NT2/D1 (cell line): ENCODE results near the gene XIST.
A peak's percentile ranks its signal among the peaks of the same experiment; 100 is the strongest.
"Not testable (repeated sequence)": the region's sequence is repeated elsewhere in the genome, so short reads cannot be mapped to it uniquely, and the experiment has no call there.

ENCODE experiments used
- DNase-seq: peaks from one replicate; pipeline ENCODE4 v3.0.0-alpha.2; 2011; ENCODE audit warnings: low read depth, low spot score
- H3K27me3 ChIP-seq: 2 replicates; pipeline ENCODE4 v1.6.0; 2011; ENCODE audit warnings: mild to moderate bottlenecking; ENCODE audit not compliant: insufficient read length, insufficient read depth
- H3K36me3 ChIP-seq: 2 replicates; pipeline ENCODE4 v1.6.1; 2011; ENCODE audit warnings: mild to moderate bottlenecking, low read length, mixed read lengths; ENCODE audit not compliant: insufficient read depth, insufficient read length
- H3K4me1 ChIP-seq: 2 replicates; pipeline ENCODE4 v1.5.1; 2011; ENCODE audit not compliant: insufficient read depth, insufficient read length
- H3K4me3 ChIP-seq: 2 replicates; pipeline ENCODE4 v1.5.1; 2011; ENCODE audit warnings: low read depth; ENCODE audit not compliant: insufficient read length
- H3K9ac ChIP-seq: 2 replicates; pipeline ENCODE4 v1.6.0; 2011; ENCODE audit warnings: low read depth; ENCODE audit not compliant: insufficient read length
- H3K9me3 ChIP-seq: 2 replicates; pipeline ENCODE4 v1.5.1; 2011; ENCODE audit warnings: mild to moderate bottlenecking, low read length; ENCODE audit not compliant: insufficient read depth
- SUZ12 ChIP-seq: IDR thresholded peaks from 2 replicates; pipeline ENCODE4 v1.6.1; 2011; ENCODE audit not compliant: insufficient read length, insufficient read depth; ENCODE audit errors: extremely low read depth
- YY1 ChIP-seq: IDR thresholded peaks from 2 replicates; pipeline ENCODE4 v1.6.1; 2011; ENCODE audit not compliant: insufficient read length, insufficient read depth
- ZNF274 ChIP-seq: IDR thresholded peaks from 2 replicates; pipeline ENCODE4 v1.6.1; 2011; ENCODE audit warnings: mild to moderate bottlenecking, low read depth, low read length

Gene XIST

GRCh38 chrX:73852467-73852866 lies at the start of gene XIST:
XIST (minus strand) TSS chrX:73852714.
- Histone ChIP-seq H3K9ac (no peak within 1 kb of the TSS), H3K36me3 (no peaks in the 10 kb centered on the region), H3K27me3 (no peaks in the 10 kb centered on the region), H3K9me3 (peaks cover 34% of the 10 kb centered on the region; the same call in 1 of the 2 replicates), H3K4me1 (no peaks in the 10 kb centered on the region), H3K4me3 (no peak within 1 kb of the TSS)
- no peak for TF ChIP-seq ZNF274
- no peak for TF ChIP-seq SUZ12
- TF ChIP-seq YY1 = no peak
- no peak for DNase-seq

DNA sequence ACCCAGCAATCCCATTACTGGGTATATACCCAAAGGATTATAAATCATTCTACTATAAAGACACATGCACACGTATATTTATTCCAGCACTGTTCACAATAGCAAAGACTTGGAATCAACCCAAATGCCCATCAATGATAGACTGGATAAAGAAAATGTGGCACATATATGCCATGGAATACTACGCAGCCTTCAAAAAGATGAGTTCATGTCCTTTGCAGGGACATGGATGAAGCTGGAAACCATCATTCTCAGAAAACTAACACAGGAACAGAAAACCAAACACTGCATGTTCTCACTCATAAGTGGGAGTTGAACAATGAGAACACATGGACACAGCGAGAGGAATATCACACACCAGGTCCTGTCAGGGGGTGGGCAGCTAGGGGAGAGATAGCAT lies 45.8 kb upstream of the XIST start:
- not testable (repeated sequence) for H3K4me3 ChIP-seq, H3K27me3 ChIP-seq, H3K9ac ChIP-seq

DNA sequence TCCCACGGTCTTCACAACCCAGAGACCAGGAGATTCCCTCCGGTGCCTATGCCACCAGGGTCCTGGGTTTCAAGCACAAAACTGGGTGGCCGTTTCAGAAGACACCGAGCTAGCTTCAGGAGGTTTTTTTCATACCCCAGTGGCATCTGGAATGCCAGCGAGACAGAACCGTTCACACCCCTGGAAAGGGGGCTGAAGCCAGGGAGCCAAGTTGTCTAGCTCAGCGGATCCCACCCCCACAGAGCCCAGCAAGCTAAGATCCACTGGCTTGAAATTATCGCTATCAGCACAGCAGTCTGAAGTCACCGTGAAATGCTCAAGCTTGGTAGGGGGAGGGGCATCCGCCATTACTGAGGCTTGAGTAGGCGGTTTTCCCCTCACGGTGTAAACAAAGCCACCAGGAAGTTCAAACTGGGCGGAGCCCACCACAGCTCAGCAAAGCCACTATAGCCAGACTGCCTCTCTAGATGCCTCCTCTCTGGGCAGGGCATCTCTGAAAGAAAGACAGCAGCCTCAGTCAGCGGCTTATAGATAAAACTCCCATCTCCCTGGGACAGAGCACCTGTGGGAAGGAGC lies 40.1 kb upstream of the XIST start:
- H3K4me1 ChIP-seq, H3K4me3 ChIP-seq, DNase-seq, H3K36me3 ChIP-seq, H3K9ac ChIP-seq, H3K27me3 ChIP-seq: not testable (repeated sequence)
- peaks cover 13% of the 10 kb centered on the region; the same call in 1 of the 2 replicates for H3K9me3 ChIP-seq

More for the DNA sequence above, 45.8 kb upstream of the XIST start:
- H3K4me1 ChIP-seq, H3K36me3 ChIP-seq, DNase-seq, H3K9me3 ChIP-seq: not testable (repeated sequence)

DNA sequence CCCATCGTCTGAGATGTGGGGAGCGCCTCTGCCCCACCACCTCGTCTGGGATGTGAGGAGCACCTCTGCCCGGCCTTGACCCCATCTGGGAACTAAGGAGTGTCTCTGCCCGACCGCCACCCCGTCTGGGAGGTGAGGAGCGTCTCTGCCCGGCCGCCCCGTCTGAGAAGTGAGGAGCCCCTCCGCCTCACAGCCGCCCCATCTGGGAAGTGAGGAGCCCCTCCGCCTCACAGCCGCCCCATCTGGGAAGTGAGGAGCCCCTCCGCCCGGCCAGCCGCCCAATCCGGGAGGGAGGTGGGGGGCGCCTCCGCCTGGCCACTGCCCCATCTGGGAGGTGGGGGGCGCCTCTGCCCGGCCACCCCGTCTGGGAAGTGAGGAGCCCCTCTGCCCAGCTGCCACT lies 29.7 kb upstream of the XIST start:
- H3K9ac ChIP-seq, H3K36me3 ChIP-seq, H3K4me1 ChIP-seq, H3K4me3 ChIP-seq, H3K27me3 ChIP-seq, DNase-seq: not testable (repeated sequence)
- H3K9me3 ChIP-seq = peaks cover 23% of the 10 kb centered on the region

GRCh38 chrX:73877687-73878086 lies 25.2 kb upstream of the XIST start:
- DNase-seq = peak; percentile 85
- no peak overlapping the region for H3K9ac ChIP-seq
- H3K9me3 ChIP-seq = peaks cover 23% of the 10 kb centered on the region
- H3K4me1 ChIP-seq = no peaks in the 10 kb centered on the region
- TF ChIP-seq YY1 = no peak
- no peak for TF ChIP-seq SUZ12
- TF ChIP-seq ZNF274 = no peak
- H3K27me3 ChIP-seq = no peaks in the 10 kb centered on the region
- no peak overlapping the region for H3K4me3 ChIP-seq
- H3K36me3 ChIP-seq = no peaks in the 10 kb centered on the region

DNA sequence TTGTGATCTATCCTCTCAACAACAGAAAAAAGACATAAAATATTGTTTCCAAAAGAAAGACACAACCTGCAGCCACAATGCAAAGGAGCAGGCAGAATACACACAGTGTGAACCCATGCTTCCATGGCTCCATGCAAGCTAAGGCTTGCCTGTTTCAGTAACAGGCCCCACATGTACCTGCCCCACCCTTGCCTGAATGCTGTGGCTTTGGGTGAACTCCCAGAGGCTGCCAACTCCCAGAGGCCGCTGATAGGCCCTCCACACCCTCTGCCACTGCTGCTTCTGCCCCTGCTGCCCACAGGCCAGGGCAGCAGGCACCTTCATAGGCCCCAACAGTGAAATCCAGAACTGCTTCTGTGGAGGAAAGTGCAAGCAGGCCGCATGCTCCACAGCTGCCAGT lies 24.4 kb upstream of the XIST start:
- H3K4me3 ChIP-seq = no peak overlapping the region
- H3K27me3 ChIP-seq = no peaks in the 10 kb centered on the region
- H3K9me3 ChIP-seq = peaks cover 23% of the 10 kb centered on the region
- no peak overlapping the region for H3K9ac ChIP-seq
- TF ChIP-seq YY1 = no peak
- TF ChIP-seq SUZ12 = no peak
- no peak for TF ChIP-seq ZNF274
- no peaks in the 10 kb centered on the region for H3K4me1 ChIP-seq
- DNase-seq = no peak
- no peaks in the 10 kb centered on the region for H3K36me3 ChIP-seq

- no peak for DNase-seq
- TF ChIP-seq YY1 = no peak
- TF ChIP-seq ZNF274 = no peak
- no peak for TF ChIP-seq SUZ12
- Histone ChIP-seq H3K9me3 (no peaks in the 10 kb centered on the region), H3K4me3 (no peak overlapping the region), H3K4me1 (no peaks in the 10 kb centered on the region), H3K36me3 (no peaks in the 10 kb centered on the region), H3K27me3 (no peaks in the 10 kb centered on the region), H3K9ac (no peak overlapping the region)
Measured at GRCh38 chrX:73868916-73869315, 16.4 kb upstream of the XIST start.

DNA sequence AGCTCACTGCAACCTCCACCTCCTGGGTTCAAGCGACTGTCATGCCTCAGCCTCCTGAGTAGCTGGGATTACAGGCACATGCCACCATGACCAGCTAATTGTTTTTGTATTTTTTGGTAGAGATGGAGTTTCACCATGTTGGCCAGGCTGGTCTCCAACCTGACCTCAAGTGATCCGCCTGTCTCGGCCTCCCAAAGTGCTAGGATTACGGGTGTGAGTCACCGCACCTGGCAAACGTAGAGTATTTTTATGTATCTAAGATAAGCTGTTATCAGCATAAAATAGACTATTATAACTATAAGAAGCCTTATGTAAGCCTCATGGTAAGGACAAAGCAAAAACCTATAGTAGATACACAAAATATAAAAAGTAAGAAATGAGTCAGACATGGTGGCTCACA lies 14.6 kb upstream of the XIST start:
- Histone ChIP-seq H3K36me3 (no peaks in the 10 kb centered on the region), H3K4me1 (no peaks in the 10 kb centered on the region), H3K9me3 (no peaks in the 10 kb centered on the region), H3K27me3 (no peaks in the 10 kb centered on the region), H3K4me3 (no peak overlapping the region), H3K9ac (no peak overlapping the region)
- no peak for DNase-seq
- TF ChIP-seq ZNF274 = no peak
- no peak for TF ChIP-seq YY1
- no peak for TF ChIP-seq SUZ12

- no peak for TF ChIP-seq SUZ12
- no peak for TF ChIP-seq ZNF274
- TF ChIP-seq YY1 = no peak
- 0 out of 2 replicates have a peak, but pooled peaks cover 3% of the 10 kb centered on the region for H3K9me3 ChIP-seq
- no peaks in the 10 kb centered on the region for H3K4me1 ChIP-seq
- H3K27me3 ChIP-seq = no peaks in the 10 kb centered on the region
- H3K9ac ChIP-seq = no peak overlapping the region
- no peaks in the 10 kb centered on the region for H3K36me3 ChIP-seq
- no peak for DNase-seq
- H3K4me3 ChIP-seq = no peak overlapping the region
Measured at GRCh38 chrX:73863852-73864251, 11.3 kb upstream of the XIST start.
